Pancreas (tissue), 10 donors: ENCODE measurements around the gene DSP. TPM values are rescaled to one million over a fixed set of nuclear protein-coding genes. Genes with fewer than 3 reads are reported as not detected.

Experiments
- ATAC-seq, 4 donors: fragments of 200-7000 bp; cut with Tn5 transposase; one replicate each; pipeline versions ENCODE4 v1.8.0 to v1.9.1; 2020; ENCODE audit warnings: mild to moderate bottlenecking in 4 of 4, moderate library complexity in 4 of 4
- DNase-seq, 6 donors: peaks; one replicate each; pipeline ENCODE4 v3.0.0-alpha.2; 2020
- FAIRE-seq: peaks from 2 replicates; lab custom pipeline; 2012; peaks lifted over from hg19 to GRCh38; lab: Jason Lieb, UNC
- H3K27ac ChIP-seq, 4 donors: fragments of 200-600 bp; sonication (generic); 1 replicate in 3 of 4; 2 replicates in 1 of 4; pipeline versions ENCODE4 v1.5.0 to v1.8.0; 2020
- H3K27me3 ChIP-seq, 4 donors: fragments of 200-600 bp; one replicate each; pipeline ENCODE4 v1.8.0; 2021
- H3K36me3 ChIP-seq, 3 donors: fragments of 200-600 bp; sonication (generic) in 1 of 3; one replicate each; pipeline versions ENCODE4 v1.5.0 to v1.8.0; 2020 to 2021
- H3K4me1 ChIP-seq, 3 donors: fragments of 200-600 bp; one replicate each; pipeline ENCODE4 v1.8.0; 2021
- H3K4me3 ChIP-seq, 4 donors: fragments of 200-600 bp; sonication (generic) in 2 of 4; one replicate each; pipeline versions ENCODE4 v1.5.0 to v1.8.0; 2020 to 2021
- H3K9me3 ChIP-seq, 4 donors: fragments of 200-600 bp; one replicate each; pipeline ENCODE4 v1.8.0; 2021
- WGBS, 2 donors: extraction: QIAGEN DNeasy Blood & Tissue Kit; methylation state at CpG; one replicate each; pipeline ENCODE4 v1.1.7; 2013; 5-methylcytosine and 5-hydroxymethylcytosine counted together
- intact Hi-C, 3 donors: fragments of 100-400 bp; cut with DNase I; formaldehyde crosslinking; loops; one replicate each; pipeline versions ENCODE4 v1.11.1 to v1.14.2; 2022
- polyA plus RNA-seq, 2 donors: library from polyadenylated mRNA; stranded (reverse); fragments of 200-250 nt; gene quantifications; one replicate each; pipeline ENCODE4 v1.2.3, GENCODE V29; 2013
- total RNA-seq, 6 donors: library from RNA; stranded (reverse); fragmentation: NEBNext Ultra II Directional in 4 of 6; extraction: Animal tissue kit (Norgen Biotek cat#: 25700) in 4 of 6; gene quantifications; one replicate each; pipeline versions ENCODE4 v1.2.1 to v1.2.4, GENCODE V29; 2021 to 2023
- TF ChIP-seq, protein P1 (sequence below), 4 donors: fragments of 200-600 bp; sonication (generic) in 3 of 4; IDR thresholded peaks; one replicate each; pipeline versions ENCODE4 v1.5.0 to v1.8.0; 2021; ENCODE audit warnings: antibody characterized with exemption in 4 of 4
- donor health status: healthy with polysubstance abuse.
- donor health status: DM: no; HTN: no; CAD: no; lungs with moderate emphysema.
- donor health status: DM: no; HTN: no; CAD: no.
- donor health status: control.
- donor health status: control.
- donor health status: Bipolar disorder and iron deficiency.
- donor health status: DM: yes; HTN: yes; CAD: no.
- donor health status: DM: no; HTN: no; CAD: no.
- donor health status: DM: no; HTN: no; CAD: no.
- donor health status: DM: yes; HTN: yes; CAD: no.

DSP gene
- total and polyA plus RNA-seq, 8 donors, result 17.3 to 139 (median 111) TPM

DNA sequence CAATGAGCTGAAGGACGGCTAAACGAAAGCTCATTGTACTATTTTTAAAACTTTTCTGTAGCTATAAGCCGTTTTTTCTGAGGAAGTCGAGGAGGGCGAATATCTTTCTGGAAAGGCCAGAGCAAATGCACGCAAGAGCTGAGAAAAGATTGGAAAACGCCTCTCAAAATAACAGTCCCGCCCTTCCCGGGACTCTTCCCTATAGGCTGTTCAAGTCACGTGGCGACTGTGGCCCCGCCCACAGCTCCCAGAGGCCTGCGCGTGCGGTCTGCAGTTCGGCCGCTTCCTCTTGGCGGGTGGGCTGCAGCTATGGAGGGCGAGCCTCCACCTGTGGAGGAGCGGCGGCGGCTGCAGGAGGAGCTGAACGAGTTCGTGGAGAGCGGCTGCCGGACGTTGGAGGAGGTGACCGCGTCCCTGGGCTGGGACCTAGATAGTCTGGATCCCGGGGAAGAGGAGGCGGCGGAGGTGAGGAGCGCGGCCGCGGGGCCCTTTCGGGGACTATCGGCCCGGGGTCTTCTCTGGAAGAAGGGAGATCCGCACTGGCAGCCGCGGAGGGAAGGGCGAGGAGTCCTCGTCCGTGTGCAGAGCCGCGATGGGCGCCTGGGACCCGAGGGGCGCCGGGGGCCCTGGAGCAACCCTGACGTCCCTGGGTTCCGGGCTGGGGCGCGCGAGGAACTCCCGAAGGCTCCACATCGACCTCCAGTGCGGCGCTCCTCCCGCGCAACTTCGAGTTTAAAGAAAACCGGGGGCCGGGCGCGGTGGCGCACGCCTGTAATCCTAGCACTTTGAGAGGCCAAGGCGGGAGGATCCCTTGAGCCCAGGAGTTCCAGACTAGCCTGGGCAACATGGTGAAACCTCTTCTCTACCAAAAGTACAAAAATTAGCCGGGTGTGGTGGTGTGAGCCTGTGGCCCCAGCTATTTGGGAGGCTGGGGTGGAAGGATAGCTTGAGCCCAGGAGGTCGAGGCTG, 48.8 kb downstream of the DSP start, which contains the start of gene SNRNP48:
Gene SNRNP48 (plus strand): TSS at position 250 of the 969 bp plus-strand sequence. CDS start 60 bp downstream, at position 310.
- H3K4me3 ChIP-seq, result peak within 1 kb of the TSS; percentile 86 to 97 (median 93)
- intact Hi-C loops, result loop anchor here in 1 of 3 donors (10.0 kb wide), 2 partner anchors 185 to 295 kb away; no protein-coding TSS in a partner anchor
- peaks cover 0 to 30% (median 16%) of the 10 kb centered on the region in 3 donors for H3K4me1 ChIP-seq
- 0% methylated on average over 70 to 72 of the region's 72 CpGs for WGBS, 2 donors
- ATAC-seq, result peak; percentile 92 to 99 (median 98)
- no peaks in the 10 kb centered on the region for H3K9me3 ChIP-seq
- H3K27ac ChIP-seq, result peak within 1 kb of the TSS; percentile 49 to 65 (median 64)
- peaks cover 0 to 11% (median 0%) of the 10 kb centered on the region in 3 donors for H3K36me3 ChIP-seq
- no peaks in the 10 kb centered on the region for H3K27me3 ChIP-seq
- TF ChIP-seq, protein P1, sequence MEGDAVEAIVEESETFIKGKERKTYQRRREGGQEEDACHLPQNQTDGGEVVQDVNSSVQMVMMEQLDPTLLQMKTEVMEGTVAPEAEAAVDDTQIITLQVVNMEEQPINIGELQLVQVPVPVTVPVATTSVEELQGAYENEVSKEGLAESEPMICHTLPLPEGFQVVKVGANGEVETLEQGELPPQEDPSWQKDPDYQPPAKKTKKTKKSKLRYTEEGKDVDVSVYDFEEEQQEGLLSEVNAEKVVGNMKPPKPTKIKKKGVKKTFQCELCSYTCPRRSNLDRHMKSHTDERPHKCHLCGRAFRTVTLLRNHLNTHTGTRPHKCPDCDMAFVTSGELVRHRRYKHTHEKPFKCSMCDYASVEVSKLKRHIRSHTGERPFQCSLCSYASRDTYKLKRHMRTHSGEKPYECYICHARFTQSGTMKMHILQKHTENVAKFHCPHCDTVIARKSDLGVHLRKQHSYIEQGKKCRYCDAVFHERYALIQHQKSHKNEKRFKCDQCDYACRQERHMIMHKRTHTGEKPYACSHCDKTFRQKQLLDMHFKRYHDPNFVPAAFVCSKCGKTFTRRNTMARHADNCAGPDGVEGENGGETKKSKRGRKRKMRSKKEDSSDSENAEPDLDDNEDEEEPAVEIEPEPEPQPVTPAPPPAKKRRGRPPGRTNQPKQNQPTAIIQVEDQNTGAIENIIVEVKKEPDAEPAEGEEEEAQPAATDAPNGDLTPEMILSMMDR (IDR thresholded peaks at IDR 0.05), result no peak
- FAIRE-seq, result peak; percentile 86
- peak; percentile 92 to 96 (median 94) for DNase-seq

DNA sequence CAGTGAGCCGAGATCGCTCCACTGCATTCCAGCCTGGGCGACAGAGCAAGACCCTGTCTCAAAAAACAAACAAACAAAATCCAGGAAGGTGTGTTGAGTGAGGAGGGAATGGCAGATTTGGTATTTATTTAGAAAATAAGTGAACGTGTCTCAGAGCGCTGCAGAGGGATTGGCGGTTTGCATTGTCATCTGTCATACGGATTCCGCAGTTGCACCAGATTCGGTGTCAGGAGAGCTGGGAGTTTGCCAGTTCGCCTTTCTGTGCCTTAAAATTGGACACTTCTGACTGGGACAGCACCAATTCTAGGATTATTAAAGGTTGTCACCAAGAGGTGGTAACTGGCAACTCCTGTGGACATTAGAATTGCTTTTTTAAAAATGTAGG, 49.4 kb downstream of the DSP start:
- peaks cover 0 to 30% (median 16%) of the 10 kb centered on the region in 3 donors for H3K4me1 ChIP-seq
- H3K4me3 ChIP-seq, result peak overlapping the region; percentile 86 to 97 (median 93)
- peaks cover 0 to 11% (median 0%) of the 10 kb centered on the region in 3 donors for H3K36me3 ChIP-seq
- ATAC-seq, result peak; percentile 8 to 36 (median 15)
- peak in 2 of 6 donors; percentile 39 to 41 for DNase-seq
- FAIRE-seq, result no peak
- TF ChIP-seq, protein P1 (IDR thresholded peaks at IDR 0.05), result no peak
- H3K9me3 ChIP-seq, result no peaks in the 10 kb centered on the region
- no peaks in the 10 kb centered on the region for H3K27me3 ChIP-seq
- intact Hi-C loops, result no loop called here
- peak overlapping the region in 1 of 4 donors; percentile 65 for H3K27ac ChIP-seq
- WGBS, 2 donors, result 4 to 5% methylated on average over 10 of the region's 10 CpGs

DNA sequence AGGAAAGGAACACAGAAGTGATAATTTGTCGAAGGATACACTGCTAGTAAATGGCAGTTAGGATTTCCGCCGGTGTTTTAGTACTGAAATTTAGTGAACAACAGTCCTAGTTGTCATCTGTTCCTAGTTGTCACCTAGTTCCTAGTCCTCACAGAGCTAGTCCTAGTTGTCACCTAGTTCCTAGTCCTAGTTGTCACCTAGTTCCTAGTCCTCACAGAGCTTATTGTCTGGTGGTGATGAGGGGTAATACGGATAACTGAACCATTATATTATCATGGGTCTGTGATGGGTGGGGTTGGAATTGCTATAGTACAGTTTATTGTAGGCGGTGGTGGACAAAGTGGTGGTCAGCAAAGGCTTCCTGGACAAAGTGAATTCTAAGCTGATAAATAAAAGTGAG, 50.3 kb downstream of the DSP start:
- WGBS, 2 donors, result 96% methylated on average over 5 of the region's 5 CpGs
- FAIRE-seq, result no peak
- TF ChIP-seq, protein P1 (IDR thresholded peaks at IDR 0.05), result no peak
- Histone ChIP-seq H3K27me3 (no peaks in the 10 kb centered on the region), H3K4me1 (peaks cover 0 to 30% (median 16%) of the 10 kb centered on the region in 3 donors), H3K36me3 (peaks cover 0 to 13% (median 4%) of the 10 kb centered on the region in 3 donors), H3K9me3 (no peaks in the 10 kb centered on the region), H3K4me3 (no peak overlapping the region), H3K27ac (no peak overlapping the region)
- DNase-seq, result no peak
- ATAC-seq, result no peak
- intact Hi-C loops, result no loop called here

DNA sequence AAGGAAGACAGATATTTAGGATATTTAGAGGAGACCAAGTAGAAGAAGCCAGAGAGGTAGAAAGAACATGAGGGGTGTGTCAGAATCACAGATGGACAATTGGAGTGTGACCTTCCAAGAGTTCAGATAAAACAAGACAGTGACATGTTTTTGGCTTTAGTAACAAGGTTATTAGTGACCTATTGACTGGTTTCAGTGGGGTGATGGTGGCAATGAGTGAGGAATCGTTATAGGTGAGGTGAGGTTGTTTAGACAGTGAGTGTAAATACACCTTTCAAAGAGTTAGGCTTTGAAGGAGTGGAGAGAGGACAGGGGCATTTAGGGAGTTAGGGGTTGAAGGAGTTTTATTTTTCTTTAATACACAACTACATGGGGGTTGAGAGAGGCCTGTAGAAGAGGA, 51.8 kb downstream of the DSP start:
- FAIRE-seq (no peak), ATAC-seq (no peak), DNase-seq (no peak)
- intact Hi-C loops, result no loop called here
- 16 to 19% methylated on average over 1 of the region's 1 CpG for WGBS, 2 donors
- H3K9me3 ChIP-seq, result no peaks in the 10 kb centered on the region
- no peak overlapping the region for H3K4me3 ChIP-seq
- no peaks in the 10 kb centered on the region for H3K27me3 ChIP-seq
- H3K27ac ChIP-seq, result no peak overlapping the region
- H3K36me3 ChIP-seq, result peaks cover 0 to 13% (median 4%) of the 10 kb centered on the region in 3 donors
- TF ChIP-seq, protein P1 (IDR thresholded peaks at IDR 0.05), result no peak
- H3K4me1 ChIP-seq, result peaks cover 0 to 25% (median 16%) of the 10 kb centered on the region in 3 donors
